Cardiac fibroblast (primary cell): ENCODE measurements around the gene UQCRC1.

Source experiments
- DNase-seq, 2 donors: peaks; one replicate each; pipeline versions ENCODE4 v3.0.0 to v3.0.0-alpha.2; 2010; ENCODE audit warnings: low read depth in 2 of 2
- H3K4me3 ChIP-seq, 2 donors: replicated peaks in 1 of 2; 1 replicate in 1 of 2; 2 replicates in 1 of 2; pipeline ENCODE4 v1.5.1; 2011; ENCODE audit warnings: low read depth in 2 of 2, low read length in 2 of 2, mild to moderate bottlenecking in 2 of 2, moderate library complexity in 1 of 2
- CTCF ChIP-seq: IDR thresholded peaks from one replicate; pipeline ENCODE4 v1.5.1; 2011; ENCODE audit warnings: low read depth, mild to moderate bottlenecking, low read length, inconsistent platforms

UQCRC1 gene

DNA sequence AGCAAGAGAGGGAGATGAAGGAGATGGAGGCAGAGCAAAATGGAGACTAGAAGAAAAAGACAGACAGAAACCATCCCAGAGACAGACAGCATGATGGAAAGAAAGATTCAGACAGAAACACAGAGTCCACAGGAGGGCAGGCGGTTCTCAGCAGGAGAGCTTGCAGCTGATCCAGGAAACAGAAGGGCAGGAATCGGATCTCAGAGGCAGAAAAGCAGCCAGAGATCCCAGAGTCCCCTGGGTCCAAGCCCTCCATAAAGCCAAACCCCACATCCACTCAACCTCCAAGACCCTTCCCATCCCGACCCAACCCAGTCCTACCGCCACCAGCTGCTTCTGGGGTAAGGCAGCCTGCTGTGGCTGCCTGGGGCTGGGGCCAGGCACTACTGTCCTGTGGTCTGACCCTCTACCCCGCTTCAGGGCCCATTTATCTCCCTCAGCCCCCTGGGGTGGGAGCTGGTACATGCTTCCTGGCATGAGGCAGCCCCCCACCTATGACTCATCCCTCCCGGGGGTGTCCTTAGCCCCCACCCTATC is 46.0 kb downstream of the UQCRC1 start, which contains the start of gene UCN2:
Gene UCN2 (minus strand): TSS at position 400 of the 537 bp plus-strand sequence. CDS start 657 bp downstream, outside the sequence.
- no peak for TF ChIP-seq CTCF
- DNase-seq: peak; percentile 49 to 62
- H3K4me3 ChIP-seq: no peak within 1 kb of the TSS

GRCh38 chr3:48562367-48563095 is 46.9 kb downstream of the UQCRC1 start:
- DNase-seq: no peak
- H3K4me3 ChIP-seq: no peak overlapping the region
- TF ChIP-seq CTCF: no peak

- peak; percentile 52 to 66 for DNase-seq
- peak overlapping the region; percentile 3 to 18 for H3K4me3 ChIP-seq
- TF ChIP-seq CTCF: peak; percentile 42
Measured at GRCh38 chr3:48561045-48561736, 48.3 kb downstream of the UQCRC1 start.

DNA sequence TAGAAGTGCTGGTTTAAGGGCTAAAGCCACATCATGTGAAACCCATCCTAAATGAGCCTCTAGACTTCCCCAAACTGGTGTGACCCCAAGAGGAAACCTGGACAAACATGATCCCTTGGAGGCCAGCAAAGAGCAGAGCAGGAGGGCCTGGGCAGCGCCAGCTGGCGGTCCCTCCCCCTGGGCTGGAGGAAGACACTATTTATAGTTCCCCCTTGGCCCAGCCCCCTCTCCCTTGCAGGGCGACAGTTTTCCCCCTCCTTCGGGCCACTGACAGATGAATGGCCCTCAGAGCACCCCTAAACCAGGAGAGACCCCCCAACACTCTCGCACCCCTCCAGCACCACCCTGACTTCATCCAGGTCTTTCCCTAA is 48.8 kb downstream of the UQCRC1 start:
- no peak for DNase-seq
- peak overlapping the region; percentile 3 to 18 for H3K4me3 ChIP-seq
- no peak for TF ChIP-seq CTCF

DNA sequence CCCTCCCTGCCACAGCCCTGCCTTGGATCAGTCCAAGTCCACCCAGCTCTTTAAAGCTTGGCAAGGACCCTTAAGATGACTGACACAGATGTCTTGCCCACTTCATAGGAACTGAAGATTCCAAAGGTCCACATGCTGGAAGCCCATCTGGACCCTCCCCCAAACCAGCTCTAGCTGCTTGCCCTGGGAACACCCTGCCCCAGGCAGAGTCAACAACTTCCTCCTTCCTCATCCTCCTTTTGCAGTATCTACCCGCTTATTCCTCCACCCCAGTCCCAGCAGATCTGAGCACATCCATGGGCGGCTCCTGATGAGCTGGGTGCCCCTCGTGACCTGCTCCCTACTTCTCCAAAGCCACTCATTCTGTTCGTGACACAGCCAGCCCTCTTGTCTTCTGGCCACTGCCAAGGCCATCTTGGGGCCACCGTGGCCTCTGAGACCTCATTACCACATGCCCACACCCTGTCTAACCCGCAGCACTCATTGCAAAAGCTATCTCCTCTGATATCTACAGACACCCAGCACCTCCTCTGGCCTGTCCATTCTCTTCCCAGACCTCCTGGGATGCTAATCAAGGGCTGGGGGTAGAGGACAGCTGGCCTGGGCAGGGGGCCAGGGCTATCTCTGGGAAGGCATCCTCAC is 50.8 kb downstream of the UQCRC1 start:
- no peak for DNase-seq
- TF ChIP-seq CTCF: no peak
- H3K4me3 ChIP-seq: no peak overlapping the region

GRCh38 chr3:48556796-48557626 is 52.4 kb downstream of the UQCRC1 start, which contains the start of gene PFKFB4:
Gene PFKFB4 (minus strand): TSS chr3:48556803. CDS start chr3:48556777, 26 bp downstream.
- DNase-seq: peak; percentile 100
- H3K4me3 ChIP-seq: peak within 1 kb of the TSS; percentile 75 to 81
- no peak for TF ChIP-seq CTCF
